Osteocyte (in vitro differentiated cells): ENCODE data around the gene SLC4A2. TPM values are rescaled to one million over a fixed set of nuclear protein-coding genes. Genes with fewer than 3 reads are reported as not detected.

Experiments used
- DNase-seq: peaks from one replicate; pipeline ENCODE4 v3.0.0; 2021; ENCODE audit warnings: mixed read lengths; ENCODE audit not compliant: unreplicated experiment; ENCODE audit errors: extremely low spot score
- H3K27ac Mint-ChIP-seq: one replicate; pipeline ENCODE4 v1.8.0; 2021; ENCODE audit warnings: mild to moderate bottlenecking, mixed read lengths; ENCODE audit not compliant: unreplicated experiment
- H3K27me3 Mint-ChIP-seq: one replicate; pipeline ENCODE4 v1.8.0; 2021; ENCODE audit warnings: mixed read lengths; ENCODE audit not compliant: unreplicated experiment
- H3K36me3 Mint-ChIP-seq: one replicate; pipeline ENCODE4 v1.8.0; 2021; ENCODE audit warnings: mixed read lengths; ENCODE audit not compliant: unreplicated experiment
- H3K4me1 Mint-ChIP-seq: one replicate; pipeline ENCODE4 v1.8.0; 2021; ENCODE audit warnings: mixed read lengths; ENCODE audit not compliant: unreplicated experiment
- H3K4me3 Mint-ChIP-seq: one replicate; pipeline ENCODE4 v1.8.0; 2021; ENCODE audit warnings: mild to moderate bottlenecking, moderate library complexity, mixed read lengths; ENCODE audit not compliant: unreplicated experiment
- H3K9me3 Mint-ChIP-seq: one replicate; pipeline ENCODE4 v1.8.0; 2021; ENCODE audit warnings: mixed read lengths; ENCODE audit not compliant: unreplicated experiment
- CTCF ChIP-seq: fragments of 200-600 bp; sonication (generic); IDR thresholded peaks from 2 replicates; pipeline ENCODE4 v1.5.0; 2021; ENCODE audit warnings: antibody characterized with exemption, mild to moderate bottlenecking, moderate library complexity
- total RNA-seq: library from RNA; stranded (reverse); gene quantifications from 2 replicates; pipeline ENCODE4 v1.2.1, GENCODE V29; 2021

The SLC4A2 gene
- total RNA-seq, 1 donor from 2014 or later = 289 TPM

- Mint-ChIP-seq H3K9me3 (no peaks in the 10 kb centered on the region), H3K27ac (peak overlapping the region; percentile 92), H3K4me3 (peak overlapping the region; percentile 89), H3K36me3 (peaks cover 5% of the 10 kb centered on the region), H3K27me3 (no peaks in the 10 kb centered on the region), H3K4me1 (peaks cover 49% of the 10 kb centered on the region)
- TF ChIP-seq CTCF = no peak
- DNase-seq = no peak
These were observed 2.1 kb downstream of the SLC4A2 start for GRCh38 chr7:151061213-151062110.

GRCh38 chr7:151062111-151062398, 2.7 kb downstream of the SLC4A2 start:
- H3K27ac Mint-ChIP-seq = peak overlapping the region; percentile 92
- DNase-seq = no peak
- H3K4me1 Mint-ChIP-seq = peaks cover 43% of the 10 kb centered on the region
- no peaks in the 10 kb centered on the region for H3K9me3 Mint-ChIP-seq
- H3K4me3 Mint-ChIP-seq = peak overlapping the region; percentile 89
- no peak for TF ChIP-seq CTCF
- peaks cover 5% of the 10 kb centered on the region for H3K36me3 Mint-ChIP-seq
- H3K27me3 Mint-ChIP-seq = no peaks in the 10 kb centered on the region

- no peaks in the 10 kb centered on the region for H3K9me3 Mint-ChIP-seq
- H3K4me1 Mint-ChIP-seq = peaks cover 42% of the 10 kb centered on the region
- no peak for DNase-seq
- H3K27me3 Mint-ChIP-seq = no peaks in the 10 kb centered on the region
- TF ChIP-seq CTCF = no peak
- peak overlapping the region; percentile 89 for H3K4me3 Mint-ChIP-seq
- H3K27ac Mint-ChIP-seq = no peak overlapping the region
- H3K36me3 Mint-ChIP-seq = peaks cover 6% of the 10 kb centered on the region
These were observed 3.2 kb downstream of the SLC4A2 start for GRCh38 chr7:151062399-151063211.

- TF ChIP-seq CTCF = no peak
- Mint-ChIP-seq H3K9me3 (no peaks in the 10 kb centered on the region), H3K4me1 (peaks cover 45% of the 10 kb centered on the region), H3K36me3 (peaks cover 11% of the 10 kb centered on the region), H3K4me3 (peak overlapping the region; percentile 40), H3K27me3 (no peaks in the 10 kb centered on the region), H3K27ac (peak overlapping the region; percentile 62)
- DNase-seq = no peak
These were observed 3.8 kb downstream of the SLC4A2 start for GRCh38 chr7:151063212-151063561.

GRCh38 chr7:151064454-151064853, 5.1 kb downstream of the SLC4A2 start:
- Mint-ChIP-seq H3K27ac (no peak overlapping the region), H3K4me3 (no peak overlapping the region), H3K4me1 (peaks cover 34% of the 10 kb centered on the region), H3K36me3 (peaks cover 14% of the 10 kb centered on the region), H3K9me3 (no peaks in the 10 kb centered on the region), H3K27me3 (no peaks in the 10 kb centered on the region)
- TF ChIP-seq CTCF = no peak
- no peak for DNase-seq
